HepG2 (cell line): Measurements from ENCODE around the gene CCDC33. TPM values are rescaled to one million over a fixed set of nuclear protein-coding genes. Genes with fewer than 3 reads are reported as not detected.

Source experiments
- ATAD3A ChIP-seq: sonication (generic); formaldehyde crosslinking; IDR thresholded peaks from 2 replicates; pipeline ENCODE4 v1.4.0; 2020; ENCODE audit warnings: missing genetic modification reagents
- BRCA1 ChIP-seq: sonication (generic); formaldehyde crosslinking; IDR thresholded peaks from 2 replicates; pipeline ENCODE4 v1.4.0; 2020; ENCODE audit warnings: missing genetic modification reagents
- CHCHD3 ChIP-seq: sonication (generic); formaldehyde crosslinking; IDR thresholded peaks from 2 replicates; pipeline ENCODE4 v1.8.0; 2022; ENCODE audit warnings: mild to moderate bottlenecking, missing genetic modification reagents, moderate library complexity
- HOXA5 ChIP-seq: sonication (generic); formaldehyde crosslinking; IDR thresholded peaks from 2 replicates; pipeline ENCODE4 v1.4.0; 2020; ENCODE audit warnings: missing genetic modification reagents
- RAD51 ChIP-seq: fragments of 450-650 bp; IDR thresholded peaks from 2 replicates; pipeline ENCODE4 v1.6.1; 2016; ENCODE audit warnings: borderline replicate concordance
- SMARCC2 ChIP-seq: fragments of 450-650 bp; IDR thresholded peaks from 2 replicates; pipeline ENCODE4 v1.6.1; 2017; ENCODE audit warnings: antibody characterized with exemption, mild to moderate bottlenecking
- polyA plus RNA-seq, 8 experiments: library from polyadenylated mRNA; depleted of rRNA in 3 of 8; stranded (reverse) in 7 of 8; unstranded in 1 of 8; fragments of >200 nt; fragmentation: Illumina TruSeq in 4 of 8; extraction: Trizol in 4 of 8; gene quantifications; 2 replicates each; pipeline versions ENCODE4 v1.2.1 to v1.2.3, GENCODE V29; 2011 to 2016; ENCODE audit warnings: low read depth in 4 of 8, missing spikeins in 1 of 8, mixed read lengths in 1 of 8; ENCODE audit not compliant: insufficient read depth in 1 of 8
- total RNA-seq, 5 experiments: library from RNA; depleted of rRNA; stranded (reverse); fragments of >200 nt; fragmentation: Illumina TruSeq; extraction: Trizol; gene quantifications; 2 replicates each; pipeline ENCODE4 v1.2.3, GENCODE V29; 2016; ENCODE audit warnings: low read depth in 1 of 5
- TF ChIP-seq, protein P1 (sequence below): sonication (generic); formaldehyde crosslinking; IDR thresholded peaks from 2 replicates; pipeline ENCODE4 v1.4.0; 2020; ENCODE audit warnings: missing genetic modification reagents, mild to moderate bottlenecking, borderline replicate concordance
- TF ChIP-seq, protein P2 (sequence below): sonication (generic); formaldehyde crosslinking; IDR thresholded peaks from 2 replicates; pipeline ENCODE4 v1.5.0; 2020; ENCODE audit warnings: mild to moderate bottlenecking, missing genetic modification reagents, borderline replicate concordance

Gene CCDC33
- total and polyA plus RNA-seq, 2 of the 13 experiments (the other 11 are each of a cell fraction or from before 2014, with no cell fraction given): 0.30 TPM; not detected in 1

DNA sequence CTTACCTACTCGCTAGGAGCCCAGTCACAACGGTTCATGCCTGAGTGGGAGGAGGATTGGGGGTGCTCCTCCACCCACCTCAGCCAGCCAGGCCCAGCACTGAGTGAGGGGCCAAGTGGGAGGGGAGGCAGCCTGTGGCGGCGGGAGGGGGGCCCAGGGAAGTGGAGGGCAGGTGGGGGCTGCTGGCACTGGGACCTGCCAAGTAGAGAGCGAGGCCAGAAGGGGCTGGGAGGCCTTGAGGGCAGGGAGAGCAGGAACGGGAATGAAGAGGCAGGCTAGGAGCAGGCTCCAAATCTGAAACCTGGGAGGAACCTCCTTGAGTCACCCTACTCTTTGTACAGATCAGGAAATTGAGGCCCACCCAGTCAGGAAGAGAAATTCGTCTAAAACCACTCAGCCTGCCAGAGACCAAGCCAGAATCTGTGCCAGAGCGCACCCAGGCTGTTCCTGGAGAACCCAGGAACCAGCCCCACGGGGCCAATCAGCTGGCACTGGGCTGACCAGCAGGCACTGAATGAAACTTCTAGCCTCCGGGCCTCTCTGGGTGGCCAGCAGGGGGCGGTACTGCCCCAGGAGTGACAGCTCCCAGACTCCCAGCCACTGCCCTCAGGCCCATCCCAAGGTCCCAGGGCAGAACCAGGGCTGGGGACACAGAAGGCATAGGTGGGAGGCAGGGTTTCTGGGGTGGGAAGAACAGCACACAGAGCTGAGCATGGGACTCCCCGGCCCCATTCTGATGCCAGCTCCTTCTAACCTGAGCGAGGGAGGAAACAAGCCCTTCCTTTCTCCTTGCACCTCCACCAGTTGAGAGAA lies 146.1 kb downstream of the CCDC33 start (continued):
- TF ChIP-seq SMARCC2 (no peak), ATAD3A (CRISPR knock-in tag) (no peak), HOXA5 (CRISPR knock-in tag) (0 out of 2 replicates have a peak, but pooled peaks have one; percentile 69), RAD51 (no peak), BRCA1 (no peak), CHCHD3 (CRISPR knock-in tag) (no peak)
- TF ChIP-seq, protein P1, sequence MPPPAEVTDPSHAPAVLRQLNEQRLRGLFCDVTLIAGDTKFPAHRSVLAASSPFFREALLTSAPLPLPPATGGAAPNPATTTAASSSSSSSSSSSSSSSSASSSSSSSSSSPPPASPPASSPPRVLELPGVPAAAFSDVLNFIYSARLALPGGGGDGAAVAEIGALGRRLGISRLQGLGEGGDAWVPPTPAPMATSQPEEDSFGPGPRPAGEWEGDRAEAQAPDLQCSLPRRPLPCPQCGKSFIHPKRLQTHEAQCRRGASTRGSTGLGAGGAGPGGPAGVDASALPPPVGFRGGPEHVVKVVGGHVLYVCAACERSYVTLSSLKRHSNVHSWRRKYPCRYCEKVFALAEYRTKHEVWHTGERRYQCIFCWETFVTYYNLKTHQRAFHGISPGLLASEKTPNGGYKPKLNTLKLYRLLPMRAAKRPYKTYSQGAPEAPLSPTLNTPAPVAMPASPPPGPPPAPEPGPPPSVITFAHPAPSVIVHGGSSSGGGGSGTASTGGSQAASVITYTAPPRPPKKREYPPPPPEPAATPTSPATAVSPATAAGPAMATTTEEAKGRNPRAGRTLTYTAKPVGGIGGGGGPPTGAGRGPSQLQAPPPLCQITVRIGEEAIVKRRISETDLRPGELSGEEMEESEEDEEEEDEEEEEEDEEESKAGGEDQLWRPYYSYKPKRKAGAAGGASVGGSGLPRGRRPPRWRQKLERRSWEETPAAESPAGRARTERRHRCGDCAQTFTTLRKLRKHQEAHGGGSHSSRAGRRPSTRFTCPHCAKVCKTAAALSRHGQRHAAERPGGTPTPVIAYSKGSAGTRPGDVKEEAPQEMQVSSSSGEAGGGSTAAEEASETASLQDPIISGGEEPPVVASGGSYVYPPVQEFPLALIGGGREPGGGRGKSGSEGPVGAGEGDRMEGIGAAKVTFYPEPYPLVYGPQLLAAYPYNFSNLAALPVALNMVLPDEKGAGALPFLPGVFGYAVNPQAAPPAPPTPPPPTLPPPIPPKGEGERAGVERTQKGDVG (CRISPR knock-in tag): no peak
- TF ChIP-seq, protein P2, sequence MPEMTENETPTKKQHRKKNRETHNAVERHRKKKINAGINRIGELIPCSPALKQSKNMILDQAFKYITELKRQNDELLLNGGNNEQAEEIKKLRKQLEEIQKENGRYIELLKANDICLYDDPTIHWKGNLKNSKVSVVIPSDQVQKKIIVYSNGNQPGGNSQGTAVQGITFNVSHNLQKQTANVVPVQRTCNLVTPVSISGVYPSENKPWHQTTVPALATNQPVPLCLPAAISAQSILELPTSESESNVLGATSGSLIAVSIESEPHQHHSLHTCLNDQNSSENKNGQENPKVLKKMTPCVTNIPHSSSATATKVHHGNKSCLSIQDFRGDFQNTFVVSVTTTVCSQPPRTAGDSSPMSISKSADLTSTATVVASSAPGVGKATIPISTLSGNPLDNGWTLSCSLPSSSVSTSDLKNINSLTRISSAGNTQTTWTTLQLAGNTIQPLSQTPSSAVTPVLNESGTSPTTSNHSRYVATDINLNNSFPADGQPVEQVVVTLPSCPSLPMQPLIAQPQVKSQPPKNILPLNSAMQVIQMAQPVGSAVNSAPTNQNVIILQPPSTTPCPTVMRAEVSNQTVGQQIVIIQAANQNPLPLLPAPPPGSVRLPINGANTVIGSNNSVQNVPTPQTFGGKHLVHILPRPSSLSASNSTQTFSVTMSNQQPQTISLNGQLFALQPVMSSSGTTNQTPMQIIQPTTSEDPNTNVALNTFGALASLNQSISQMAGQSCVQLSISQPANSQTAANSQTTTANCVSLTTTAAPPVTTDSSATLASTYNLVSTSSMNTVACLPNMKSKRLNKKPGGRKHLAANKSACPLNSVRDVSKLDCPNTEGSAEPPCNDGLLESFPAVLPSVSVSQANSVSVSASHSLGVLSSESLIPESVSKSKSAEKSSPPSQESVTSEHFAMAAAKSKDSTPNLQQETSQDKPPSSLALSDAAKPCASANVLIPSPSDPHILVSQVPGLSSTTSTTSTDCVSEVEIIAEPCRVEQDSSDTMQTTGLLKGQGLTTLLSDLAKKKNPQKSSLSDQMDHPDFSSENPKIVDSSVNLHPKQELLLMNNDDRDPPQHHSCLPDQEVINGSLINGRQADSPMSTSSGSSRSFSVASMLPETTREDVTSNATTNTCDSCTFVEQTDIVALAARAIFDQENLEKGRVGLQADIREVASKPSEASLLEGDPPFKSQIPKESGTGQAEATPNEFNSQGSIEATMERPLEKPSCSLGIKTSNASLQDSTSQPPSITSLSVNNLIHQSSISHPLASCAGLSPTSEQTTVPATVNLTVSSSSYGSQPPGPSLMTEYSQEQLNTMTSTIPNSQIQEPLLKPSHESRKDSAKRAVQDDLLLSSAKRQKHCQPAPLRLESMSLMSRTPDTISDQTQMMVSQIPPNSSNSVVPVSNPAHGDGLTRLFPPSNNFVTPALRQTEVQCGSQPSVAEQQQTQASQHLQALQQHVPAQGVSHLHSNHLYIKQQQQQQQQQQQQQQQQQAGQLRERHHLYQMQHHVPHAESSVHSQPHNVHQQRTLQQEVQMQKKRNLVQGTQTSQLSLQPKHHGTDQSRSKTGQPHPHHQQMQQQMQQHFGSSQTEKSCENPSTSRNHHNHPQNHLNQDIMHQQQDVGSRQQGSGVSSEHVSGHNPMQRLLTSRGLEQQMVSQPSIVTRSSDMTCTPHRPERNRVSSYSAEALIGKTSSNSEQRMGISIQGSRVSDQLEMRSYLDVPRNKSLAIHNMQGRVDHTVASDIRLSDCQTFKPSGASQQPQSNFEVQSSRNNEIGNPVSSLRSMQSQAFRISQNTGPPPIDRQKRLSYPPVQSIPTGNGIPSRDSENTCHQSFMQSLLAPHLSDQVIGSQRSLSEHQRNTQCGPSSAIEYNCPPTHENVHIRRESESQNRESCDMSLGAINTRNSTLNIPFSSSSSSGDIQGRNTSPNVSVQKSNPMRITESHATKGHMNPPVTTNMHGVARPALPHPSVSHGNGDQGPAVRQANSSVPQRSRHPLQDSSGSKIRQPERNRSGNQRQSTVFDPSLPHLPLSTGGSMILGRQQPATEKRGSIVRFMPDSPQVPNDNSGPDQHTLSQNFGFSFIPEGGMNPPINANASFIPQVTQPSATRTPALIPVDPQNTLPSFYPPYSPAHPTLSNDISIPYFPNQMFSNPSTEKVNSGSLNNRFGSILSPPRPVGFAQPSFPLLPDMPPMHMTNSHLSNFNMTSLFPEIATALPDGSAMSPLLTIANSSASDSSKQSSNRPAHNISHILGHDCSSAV: no peak
